Measurements from ENCODE around the gene LLPH. TPM values are rescaled to one million over a fixed set of nuclear protein-coding genes. Genes with fewer than 3 reads are reported as not detected.

The LLPH gene
- total and polyA plus RNA-seq, 2 of the 13 experiments (the other 11 are each of a cell fraction or from before 2014, with no cell fraction given): 4.2 to 25.6 TPM

DNA sequence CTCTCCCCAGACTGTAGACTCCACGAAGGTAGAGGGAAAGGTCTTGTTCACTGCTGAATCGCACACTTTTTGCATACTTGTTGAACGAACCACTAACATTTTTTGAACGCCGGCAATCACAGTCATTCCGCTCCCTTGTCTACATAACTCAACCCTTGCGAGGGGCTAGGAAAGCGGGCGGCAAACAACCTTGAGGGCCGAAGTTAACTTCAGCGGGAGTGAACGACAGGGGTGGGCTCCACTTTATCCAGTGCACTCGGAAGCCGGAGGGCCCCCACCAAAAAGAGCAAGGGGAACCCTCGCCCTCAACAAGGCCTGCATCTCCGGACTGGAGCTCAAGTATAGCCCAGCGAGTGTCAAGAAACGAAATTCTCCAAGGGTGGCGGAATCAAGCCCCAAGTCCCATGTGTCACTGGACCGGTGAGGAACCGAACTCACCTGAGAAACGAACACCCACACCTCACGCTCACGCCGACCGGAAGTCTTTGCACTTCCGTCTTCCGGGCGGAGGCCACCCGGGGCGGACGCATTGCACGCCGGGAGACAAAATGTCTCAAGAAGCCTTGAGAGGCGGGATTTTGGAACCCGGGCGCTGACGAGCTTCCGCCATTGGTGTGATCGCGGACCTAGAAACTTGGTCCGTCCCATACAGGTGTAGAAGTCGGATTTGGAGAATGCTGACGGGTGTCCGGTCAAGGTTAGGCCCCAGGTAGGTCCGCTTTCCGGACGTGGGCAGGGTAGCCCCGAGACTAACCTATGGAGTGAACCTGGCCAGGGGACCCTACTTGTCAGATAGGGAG, at the start of gene LLPH (continued):
- TF ChIP-seq, protein P1, sequence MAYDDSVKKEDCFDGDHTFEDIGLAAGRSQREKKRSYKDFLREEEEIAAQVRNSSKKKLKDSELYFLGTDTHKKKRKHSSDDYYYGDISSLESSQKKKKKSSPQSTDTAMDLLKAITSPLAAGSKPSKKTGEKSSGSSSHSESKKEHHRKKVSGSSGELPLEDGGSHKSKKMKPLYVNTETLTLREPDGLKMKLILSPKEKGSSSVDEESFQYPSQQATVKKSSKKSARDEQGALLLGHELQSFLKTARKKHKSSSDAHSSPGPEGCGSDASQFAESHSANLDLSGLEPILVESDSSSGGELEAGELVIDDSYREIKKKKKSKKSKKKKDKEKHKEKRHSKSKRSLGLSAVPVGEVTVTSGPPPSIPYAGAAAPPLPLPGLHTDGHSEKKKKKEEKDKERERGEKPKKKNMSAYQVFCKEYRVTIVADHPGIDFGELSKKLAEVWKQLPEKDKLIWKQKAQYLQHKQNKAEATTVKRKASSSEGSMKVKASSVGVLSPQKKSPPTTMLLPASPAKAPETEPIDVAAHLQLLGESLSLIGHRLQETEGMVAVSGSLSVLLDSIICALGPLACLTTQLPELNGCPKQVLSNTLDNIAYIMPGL (CRISPR knock-in tag; IDR thresholded peaks at IDR 0.05; ENCODE audit: borderline replicate concordance in 1 of 2, low read depth in 1 of 2): peak; percentile 47 to 84; a peak in 2 of 4 replicates
- TF ChIP-seq KAT7 (CRISPR knock-in tag; IDR thresholded peaks at IDR 0.05; ENCODE audit: borderline replicate concordance) (peak; percentile 81; the same call in 1 of the 2 replicates), ZNF569 (CRISPR knock-in tag; IDR thresholded peaks at IDR 0.05; ENCODE audit: borderline replicate concordance) (no peak), ZNF709 (CRISPR knock-in tag; IDR thresholded peaks at IDR 0.05) (0 out of 2 replicates have a peak, but pooled peaks have one; percentile 18), ZNF510 (CRISPR knock-in tag; IDR thresholded peaks at IDR 0.05; ENCODE audit: low read depth) (0 out of 2 replicates have a peak, but pooled peaks have one; percentile 61), ZNF782 (CRISPR knock-in tag; IDR thresholded peaks at IDR 0.05; ENCODE audit: borderline replicate concordance) (peak; percentile 29; the same call in 1 of the 2 replicates), REXO4 (CRISPR knock-in tag; IDR thresholded peaks at IDR 0.05; ENCODE audit: borderline replicate concordance) (no peak), ZNF543 (CRISPR knock-in tag; IDR thresholded peaks at IDR 0.05) (peak; percentile 47; the same call in 1 of the 2 replicates), U2AF1 (optimal IDR thresholded peaks at IDR 0.05; ENCODE audit: low read depth, low read length) (no peak), ZNF746 (CRISPR knock-in tag; IDR thresholded peaks at IDR 0.05) (no peak), MTA1 (CRISPR knock-in tag; IDR thresholded peaks at IDR 0.05; ENCODE audit: borderline replicate concordance) (no peak; the same call in 1 of the 2 replicates), ZNF572 (CRISPR knock-in tag; IDR thresholded peaks at IDR 0.05) (0 out of 2 replicates have a peak, but pooled peaks have one; percentile 63), ZNF350 (CRISPR knock-in tag; IDR thresholded peaks at IDR 0.05; ENCODE audit: borderline replicate concordance, low read depth) (peak; percentile 26; the same call in 1 of the 2 replicates), ZNF253 (CRISPR knock-in tag; IDR thresholded peaks at IDR 0.05; ENCODE audit: borderline replicate concordance) (no peak; the same call in 1 of the 2 replicates), U2AF2 (IDR thresholded peaks at IDR 0.05; ENCODE audit: low read depth, low read length) (no peak), AGO1 (IDR thresholded peaks at IDR 0.05; ENCODE audit: low read depth, low read length, poor library complexity, severe bottlenecking) (no peak), RXRB (CRISPR knock-in tag; IDR thresholded peaks at IDR 0.05; ENCODE audit: borderline replicate concordance) (peak; percentile 48; the same call in 1 of the 2 replicates)
- TF ChIP-seq, protein P2, sequence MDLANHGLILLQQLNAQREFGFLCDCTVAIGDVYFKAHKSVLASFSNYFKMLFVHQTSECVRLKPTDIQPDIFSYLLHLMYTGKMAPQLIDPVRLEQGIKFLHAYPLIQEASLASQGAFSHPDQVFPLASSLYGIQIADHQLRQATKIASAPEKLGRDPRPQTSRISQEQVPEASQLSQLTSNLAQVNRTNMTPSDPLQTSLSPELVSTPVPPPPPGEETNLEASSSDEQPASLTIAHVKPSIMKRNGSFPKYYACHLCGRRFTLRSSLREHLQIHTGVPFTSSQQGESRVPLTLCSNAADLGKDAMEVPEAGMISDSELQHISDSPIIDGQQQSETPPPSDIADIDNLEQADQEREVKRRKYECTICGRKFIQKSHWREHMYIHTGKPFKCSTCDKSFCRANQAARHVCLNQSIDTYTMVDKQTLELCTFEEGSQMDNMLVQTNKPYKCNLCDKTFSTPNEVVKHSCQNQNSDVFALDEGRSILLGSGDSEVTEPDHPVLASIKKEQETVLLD (CRISPR knock-in tag; IDR thresholded peaks at IDR 0.05; ENCODE audit: low read depth): no peak
- TF ChIP-seq, protein P3, sequence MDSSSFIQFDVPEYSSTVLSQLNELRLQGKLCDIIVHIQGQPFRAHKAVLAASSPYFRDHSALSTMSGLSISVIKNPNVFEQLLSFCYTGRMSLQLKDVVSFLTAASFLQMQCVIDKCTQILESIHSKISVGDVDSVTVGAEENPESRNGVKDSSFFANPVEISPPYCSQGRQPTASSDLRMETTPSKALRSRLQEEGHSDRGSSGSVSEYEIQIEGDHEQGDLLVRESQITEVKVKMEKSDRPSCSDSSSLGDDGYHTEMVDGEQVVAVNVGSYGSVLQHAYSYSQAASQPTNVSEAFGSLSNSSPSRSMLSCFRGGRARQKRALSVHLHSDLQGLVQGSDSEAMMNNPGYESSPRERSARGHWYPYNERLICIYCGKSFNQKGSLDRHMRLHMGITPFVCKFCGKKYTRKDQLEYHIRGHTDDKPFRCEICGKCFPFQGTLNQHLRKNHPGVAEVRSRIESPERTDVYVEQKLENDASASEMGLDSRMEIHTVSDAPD (CRISPR knock-in tag; IDR thresholded peaks at IDR 0.05): no peak
- TF ChIP-seq, protein P4, sequence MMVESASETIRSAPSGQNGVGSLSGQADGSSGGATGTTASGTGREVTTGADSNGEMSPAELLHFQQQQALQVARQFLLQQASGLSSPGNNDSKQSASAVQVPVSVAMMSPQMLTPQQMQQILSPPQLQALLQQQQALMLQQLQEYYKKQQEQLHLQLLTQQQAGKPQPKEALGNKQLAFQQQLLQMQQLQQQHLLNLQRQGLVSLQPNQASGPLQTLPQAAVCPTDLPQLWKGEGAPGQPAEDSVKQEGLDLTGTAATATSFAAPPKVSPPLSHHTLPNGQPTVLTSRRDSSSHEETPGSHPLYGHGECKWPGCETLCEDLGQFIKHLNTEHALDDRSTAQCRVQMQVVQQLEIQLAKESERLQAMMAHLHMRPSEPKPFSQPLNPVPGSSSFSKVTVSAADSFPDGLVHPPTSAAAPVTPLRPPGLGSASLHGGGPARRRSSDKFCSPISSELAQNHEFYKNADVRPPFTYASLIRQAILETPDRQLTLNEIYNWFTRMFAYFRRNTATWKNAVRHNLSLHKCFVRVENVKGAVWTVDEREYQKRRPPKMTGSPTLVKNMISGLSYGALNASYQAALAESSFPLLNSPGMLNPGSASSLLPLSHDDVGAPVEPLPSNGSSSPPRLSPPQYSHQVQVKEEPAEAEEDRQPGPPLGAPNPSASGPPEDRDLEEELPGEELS (CRISPR knock-in tag; IDR thresholded peaks at IDR 0.05): no peak
